Ascending aorta (tissue), 2 donors: ENCODE results near the gene TMEM269. TPM values are rescaled to one million over a fixed set of nuclear protein-coding genes. Genes with fewer than 3 reads are reported as not detected.

Experiments
- DNase-seq, 2 donors: peaks; one replicate each; pipeline ENCODE4 v3.0.0-alpha.2; 2019; ENCODE audit warnings: low spot score in 2 of 2
- H3K27ac ChIP-seq, 2 donors: fragments of 200-600 bp; sonication (generic); one replicate each; pipeline ENCODE4 v1.5.1; 2016 to 2017; ENCODE audit warnings: mild to moderate bottlenecking in 1 of 2
- H3K27me3 ChIP-seq: fragments of 200-600 bp; sonication (generic); one replicate; pipeline ENCODE4 v1.5.1; 2017
- H3K36me3 ChIP-seq, 2 donors: fragments of 200-600 bp; sonication (generic); one replicate each; pipeline ENCODE4 v1.5.1; 2016
- H3K4me1 ChIP-seq, 2 donors: fragments of 200-600 bp; sonication (generic); one replicate each; pipeline ENCODE4 v1.5.1; 2016 to 2017; ENCODE audit warnings: mild to moderate bottlenecking in 1 of 2
- H3K4me3 ChIP-seq, 2 donors: fragments of 200-600 bp; sonication (generic); one replicate each; pipeline ENCODE4 v1.5.1; 2016 to 2017; ENCODE audit warnings: mild to moderate bottlenecking in 1 of 2
- H3K9me3 ChIP-seq, 2 donors: fragments of 200-600 bp; sonication (generic); one replicate each; pipeline ENCODE4 v1.5.1; 2016
- intact Hi-C: fragments of 100-400 bp; cut with DNase I; formaldehyde crosslinking; loops from one replicate; pipeline ENCODE4 v1.15.1; 2023
- total RNA-seq: library from RNA; depleted of rRNA; stranded (reverse); fragments of >200 nt; gene quantifications from one replicate; pipeline ENCODE4 v1.1.0, GENCODE V29; 2016
- TF ChIP-seq, protein P1 (sequence below), 3 experiments: fragments of 200-600 bp in 2 of 3; fragments of 450-650 bp in 1 of 3; sonication (generic) in 2 of 3; IDR thresholded peaks; one replicate each; pipeline ENCODE4 v1.5.1; 2016 to 2019; ENCODE audit warnings: antibody characterized with exemption in 3 of 3, mild to moderate bottlenecking in 1 of 3, moderate library complexity in 1 of 3

Gene TMEM269
- total RNA-seq, 1 donor from 2014 or later = not detected

DNA sequence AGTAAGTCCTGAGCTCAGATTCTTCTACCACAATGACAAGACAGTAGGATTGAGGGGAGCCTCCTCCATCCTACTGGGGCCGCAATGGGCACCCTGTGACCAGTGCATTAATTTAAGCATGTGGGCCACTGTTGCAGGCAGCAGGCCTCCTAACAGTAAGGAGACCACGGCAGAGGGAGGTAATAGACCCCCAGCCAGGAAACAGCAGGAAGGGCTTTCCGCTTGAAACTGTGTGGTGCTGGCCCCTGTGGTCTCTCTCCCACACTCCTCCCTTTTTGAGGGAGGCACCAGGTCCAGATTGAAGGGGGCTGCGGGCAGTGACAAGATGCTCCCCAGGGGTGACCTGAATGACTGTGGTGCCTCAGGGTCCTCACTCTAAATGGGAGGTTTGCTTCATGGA is 43.1 kb upstream of the TMEM269 start:
- Histone ChIP-seq H3K9me3 (no peaks in the 10 kb centered on the region), H3K4me3 (no peak overlapping the region), H3K4me1 (no peaks in the 10 kb centered on the region), H3K27me3 (no peaks in the 10 kb centered on the region), H3K36me3 (peaks cover 11 to 13% of the 10 kb centered on the region in 2 donors), H3K27ac (no peak overlapping the region)
- no peak for DNase-seq
- intact Hi-C loops = no loop called here
- TF ChIP-seq, protein P1, sequence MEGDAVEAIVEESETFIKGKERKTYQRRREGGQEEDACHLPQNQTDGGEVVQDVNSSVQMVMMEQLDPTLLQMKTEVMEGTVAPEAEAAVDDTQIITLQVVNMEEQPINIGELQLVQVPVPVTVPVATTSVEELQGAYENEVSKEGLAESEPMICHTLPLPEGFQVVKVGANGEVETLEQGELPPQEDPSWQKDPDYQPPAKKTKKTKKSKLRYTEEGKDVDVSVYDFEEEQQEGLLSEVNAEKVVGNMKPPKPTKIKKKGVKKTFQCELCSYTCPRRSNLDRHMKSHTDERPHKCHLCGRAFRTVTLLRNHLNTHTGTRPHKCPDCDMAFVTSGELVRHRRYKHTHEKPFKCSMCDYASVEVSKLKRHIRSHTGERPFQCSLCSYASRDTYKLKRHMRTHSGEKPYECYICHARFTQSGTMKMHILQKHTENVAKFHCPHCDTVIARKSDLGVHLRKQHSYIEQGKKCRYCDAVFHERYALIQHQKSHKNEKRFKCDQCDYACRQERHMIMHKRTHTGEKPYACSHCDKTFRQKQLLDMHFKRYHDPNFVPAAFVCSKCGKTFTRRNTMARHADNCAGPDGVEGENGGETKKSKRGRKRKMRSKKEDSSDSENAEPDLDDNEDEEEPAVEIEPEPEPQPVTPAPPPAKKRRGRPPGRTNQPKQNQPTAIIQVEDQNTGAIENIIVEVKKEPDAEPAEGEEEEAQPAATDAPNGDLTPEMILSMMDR (IDR thresholded peaks at IDR 0.05) = no peak

DNA sequence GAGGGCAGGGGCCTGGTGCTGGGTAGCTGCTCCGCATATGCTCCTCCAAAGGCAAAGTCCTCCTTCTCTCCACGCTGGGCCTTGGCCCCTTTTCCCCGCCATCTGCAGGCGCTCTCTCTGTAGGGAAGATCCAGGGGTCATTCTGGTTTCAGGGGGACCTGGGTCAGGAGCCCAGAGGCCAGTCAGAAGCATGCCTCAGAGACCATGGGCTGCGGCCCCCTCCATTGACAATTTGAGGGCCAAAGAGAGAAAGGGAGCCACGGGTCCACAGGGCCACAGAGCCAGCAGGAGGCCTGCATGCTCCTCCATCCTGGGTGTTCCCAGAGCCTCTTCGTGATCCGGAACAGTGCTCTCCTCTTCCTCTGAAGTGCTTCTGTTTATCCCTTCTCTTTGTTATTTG is 42.6 kb upstream of the TMEM269 start:
- no peak for DNase-seq
- no peaks in the 10 kb centered on the region for H3K9me3 ChIP-seq
- no peak overlapping the region for H3K27ac ChIP-seq
- intact Hi-C loops = no loop called here
- H3K27me3 ChIP-seq = no peaks in the 10 kb centered on the region
- H3K36me3 ChIP-seq = peaks cover 15 to 17% of the 10 kb centered on the region in 2 donors
- TF ChIP-seq, protein P1 (IDR thresholded peaks at IDR 0.05) = no peak
- H3K4me1 ChIP-seq = no peaks in the 10 kb centered on the region
- no peak overlapping the region for H3K4me3 ChIP-seq

DNA sequence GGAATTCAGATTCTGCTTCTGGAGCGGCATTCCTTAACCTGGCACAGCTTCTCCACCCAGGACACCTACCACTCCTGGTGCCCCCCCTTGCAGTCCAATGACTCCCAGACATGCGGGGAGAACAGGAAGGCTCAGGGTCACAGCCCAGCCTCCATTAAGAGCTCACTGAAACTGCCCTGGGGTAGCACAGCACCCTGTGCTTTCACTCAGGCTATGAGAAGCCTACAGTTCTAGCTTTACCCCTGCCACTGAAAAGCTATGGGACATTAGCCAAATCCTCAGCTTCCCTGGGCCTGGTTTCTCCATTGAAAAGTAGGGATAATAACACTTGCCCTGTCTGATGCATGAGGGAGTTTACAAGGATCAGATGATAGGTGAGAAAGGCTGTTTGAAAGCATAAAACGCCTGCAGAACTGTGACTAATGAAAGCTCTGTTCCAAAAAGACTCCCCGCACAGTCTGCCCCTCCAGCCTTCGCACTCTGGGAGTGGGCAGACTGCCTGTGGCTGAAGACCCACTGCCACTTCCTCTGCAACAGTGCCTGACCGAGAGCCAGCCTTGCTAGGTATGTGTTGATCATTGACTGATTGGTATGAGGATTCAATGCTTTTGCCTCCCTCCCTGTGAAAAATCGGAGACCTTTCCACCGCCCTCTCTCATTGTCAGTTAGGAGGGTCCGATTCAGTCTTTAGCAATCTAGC is 42.0 kb upstream of the TMEM269 start:
- peaks cover 22 to 23% of the 10 kb centered on the region in 2 donors for H3K36me3 ChIP-seq
- no peaks in the 10 kb centered on the region for H3K27me3 ChIP-seq
- no peaks in the 10 kb centered on the region for H3K9me3 ChIP-seq
- H3K27ac ChIP-seq = no peak overlapping the region
- DNase-seq = no peak
- no peak overlapping the region for H3K4me3 ChIP-seq
- intact Hi-C loops = no loop called here
- no peaks in the 10 kb centered on the region for H3K4me1 ChIP-seq
- TF ChIP-seq, protein P1 (IDR thresholded peaks at IDR 0.05) = no peak

DNA sequence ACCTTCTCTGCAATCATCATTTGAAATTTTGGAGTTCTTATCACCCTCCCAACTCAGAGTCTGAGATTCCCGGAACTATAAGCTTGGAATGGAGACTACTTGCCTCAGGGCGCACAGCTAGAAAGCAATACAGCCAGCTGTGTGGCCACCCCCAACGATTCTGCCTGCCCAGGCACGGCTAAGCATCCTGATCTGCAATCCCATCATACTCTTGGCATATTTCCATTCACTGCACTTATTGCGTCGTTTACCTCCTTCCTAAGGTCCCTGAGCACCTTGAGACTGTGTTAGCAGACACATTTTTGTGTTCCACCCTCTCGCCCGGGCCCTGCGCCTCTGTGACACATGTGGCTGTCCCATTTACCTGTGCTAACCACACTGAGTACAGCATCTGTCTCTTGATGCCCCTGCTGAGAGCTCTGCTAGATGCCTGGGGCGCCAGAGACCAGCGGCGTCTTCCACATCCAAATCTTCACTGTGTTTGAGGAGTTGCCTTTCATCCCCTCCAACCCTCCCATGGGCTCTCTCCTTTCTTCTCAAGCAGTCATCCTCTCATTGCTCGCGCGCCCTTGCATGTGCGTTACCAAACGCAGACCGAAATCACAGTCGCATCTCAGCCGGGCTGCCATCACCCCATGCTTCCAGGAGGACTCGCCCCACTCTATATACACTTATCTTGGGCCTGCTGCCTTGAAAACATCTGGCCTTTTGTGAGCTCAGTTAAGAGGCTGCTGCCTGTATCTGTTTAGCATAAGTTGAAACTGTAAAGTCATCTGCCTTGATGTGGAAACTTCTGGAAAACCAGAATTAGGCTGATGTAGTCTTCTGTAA is 41.3 kb upstream of the TMEM269 start:
- no peaks in the 10 kb centered on the region for H3K27me3 ChIP-seq
- no peak overlapping the region for H3K27ac ChIP-seq
- DNase-seq = no peak
- TF ChIP-seq, protein P1 (IDR thresholded peaks at IDR 0.05) = no peak
- intact Hi-C loops = no loop called here
- no peaks in the 10 kb centered on the region for H3K9me3 ChIP-seq
- H3K36me3 ChIP-seq = peaks cover 23 to 31% of the 10 kb centered on the region in 2 donors
- no peak overlapping the region for H3K4me3 ChIP-seq
- no peaks in the 10 kb centered on the region for H3K4me1 ChIP-seq

DNA sequence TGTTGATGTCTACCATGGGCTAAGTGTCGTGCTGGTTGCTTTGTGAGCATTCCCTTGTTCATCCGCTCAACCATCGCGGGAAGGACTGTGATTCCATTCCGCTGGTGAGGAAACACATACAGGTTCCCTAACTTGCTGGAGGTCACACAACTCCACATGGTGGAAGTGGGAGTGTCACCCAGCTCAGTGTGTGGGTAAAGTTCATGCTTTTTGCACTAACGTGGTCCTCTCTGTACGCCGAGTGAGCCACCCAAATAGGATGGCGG is 40.7 kb upstream of the TMEM269 start:
- H3K4me1 ChIP-seq = no peaks in the 10 kb centered on the region
- TF ChIP-seq, protein P1 (IDR thresholded peaks at IDR 0.05) = no peak

More for the DNA sequence above, 40.7 kb upstream of the TMEM269 start:
- no peaks in the 10 kb centered on the region for H3K9me3 ChIP-seq
- no peak for DNase-seq
- H3K4me3 ChIP-seq = no peak overlapping the region
- peaks cover 27 to 36% of the 10 kb centered on the region in 2 donors for H3K36me3 ChIP-seq
- no peak overlapping the region for H3K27ac ChIP-seq
- no peaks in the 10 kb centered on the region for H3K27me3 ChIP-seq
- intact Hi-C loops = no loop called here
